Natural killer cell (primary cell): ENCODE data around the gene UIMC1. TPM values are rescaled to one million over a fixed set of nuclear protein-coding genes. Genes with fewer than 3 reads are reported as not detected.

Experiments used
- ATAC-seq, 3 donors: fragments of 150-1000 bp in 2 of 3; fragments of 200-7000 bp in 1 of 3; cut with Tn5 transposase; 1 replicate in 1 of 3; 2 replicates in 2 of 3; pipeline ENCODE4 v1.10.0; 2021; ENCODE audit warnings: mild to moderate bottlenecking in 2 of 3, moderate library complexity in 2 of 3
- DNase-seq, 2 donors: peaks; one replicate each; pipeline versions ENCODE4 v3.0.0 to v3.0.0-alpha.2; 2013 to 2021; ENCODE audit warnings: mixed read lengths in 1 of 2
- H3K27ac ChIP-seq: one replicate; pipeline ENCODE4 v1.5.1; 2013; ENCODE audit warnings: mild to moderate bottlenecking, low read length
- H3K27me3 ChIP-seq: one replicate; pipeline ENCODE4 v1.6.1; 2013; ENCODE audit warnings: low read length; ENCODE audit not compliant: control insufficient read depth, insufficient read depth
- H3K36me3 ChIP-seq: one replicate; pipeline ENCODE4 v1.6.1; 2013; ENCODE audit warnings: low read length; ENCODE audit not compliant: control insufficient read depth, insufficient read depth
- H3K4me1 ChIP-seq: one replicate; pipeline ENCODE4 v1.6.1; 2013; ENCODE audit warnings: low read length; ENCODE audit not compliant: control insufficient read depth, insufficient read depth
- H3K4me3 ChIP-seq: one replicate; pipeline ENCODE4 v1.5.1; 2013; ENCODE audit warnings: low read length
- H3K9me3 ChIP-seq: one replicate; pipeline ENCODE4 v1.6.1; 2013; ENCODE audit warnings: low read length; ENCODE audit not compliant: control insufficient read depth, insufficient read depth
- H3K27ac Mint-ChIP-seq, 2 donors: one replicate each; pipeline ENCODE4 v1.8.0; 2022; ENCODE audit warnings: mild to moderate bottlenecking in 2 of 2, mixed read lengths in 2 of 2, moderate library complexity in 1 of 2
- H3K27me3 Mint-ChIP-seq, 2 donors: one replicate each; pipeline ENCODE4 v1.8.0; 2022; ENCODE audit warnings: low read depth in 2 of 2, mixed read lengths in 2 of 2
- H3K36me3 Mint-ChIP-seq: one replicate; pipeline ENCODE4 v1.8.0; 2022; ENCODE audit warnings: mixed read lengths
- H3K4me1 Mint-ChIP-seq, 2 donors: one replicate each; pipeline ENCODE4 v1.8.0; 2022; ENCODE audit warnings: mixed read lengths in 2 of 2
- H3K4me3 Mint-ChIP-seq: one replicate; pipeline ENCODE4 v1.8.0; 2022; ENCODE audit warnings: mild to moderate bottlenecking, moderate library complexity, mixed read lengths
- H3K9me3 Mint-ChIP-seq, 2 donors: one replicate each; pipeline ENCODE4 v1.8.0; 2022; ENCODE audit warnings: mixed read lengths in 2 of 2
- CTCF ChIP-seq: fragments of 200-600 bp; IDR thresholded peaks from one replicate; pipeline ENCODE4 v1.8.0; 2022; ENCODE audit warnings: antibody characterized with exemption
- WGBS: methylation state at CpG from one replicate; pipeline ENCODE4 v1.1.7; 2013; ENCODE audit warnings: missing lambda C conversion rate; ENCODE audit not compliant: insufficient coverage; 5-methylcytosine and 5-hydroxymethylcytosine counted together
- intact Hi-C: fragments of 100-400 bp; cut with micrococcal nuclease; formaldehyde crosslinking; loops from one replicate; pipeline ENCODE4 v1.14.2; 2022
- total RNA-seq, 4 donors: library from RNA; stranded (reverse); fragments of 120-200 nt in 1 of 4; gene quantifications; one replicate each; pipeline versions ENCODE4 v1.2.3 to v1.2.4, GENCODE V29; 2013 to 2022

Gene UIMC1
- total RNA-seq, 3 donors from 2014 or later (not counting 1 experiment from before 2014, with no cell fraction given): 55.1 to 75.7 (median 57.3) TPM

GRCh38 chr5:176948458-176948857, 58.1 kb downstream of the UIMC1 start:
- Mint-ChIP-seq H3K36me3 (peaks cover 24% of the 10 kb centered on the region), H3K9me3 (no peaks in the 10 kb centered on the region), H3K27ac (no peak overlapping the region), H3K4me3 (no peak overlapping the region), H3K4me1 (no peaks in the 10 kb centered on the region), H3K27me3 (no peaks in the 10 kb centered on the region)
- WGBS: 100% methylated on average over 1 of the region's 1 CpG
- ATAC-seq (no peak), DNase-seq (no peak)
- TF ChIP-seq CTCF: no peak
- Histone ChIP-seq H3K9me3 (no peaks in the 10 kb centered on the region), H3K36me3 (peaks cover 62% of the 10 kb centered on the region), H3K27ac (no peak overlapping the region), H3K4me3 (no peak overlapping the region), H3K27me3 (no peaks in the 10 kb centered on the region), H3K4me1 (no peaks in the 10 kb centered on the region)
- intact Hi-C loops: no loop called here

GRCh38 chr5:176947847-176948246, 58.7 kb downstream of the UIMC1 start:
- H3K9me3 ChIP-seq: no peaks in the 10 kb centered on the region
- 77% methylated on average over 1 of the region's 2 CpGs for WGBS
- no peak for ATAC-seq
- no peak for DNase-seq
- no peak overlapping the region for H3K27ac Mint-ChIP-seq
- H3K4me1 ChIP-seq: no peaks in the 10 kb centered on the region
- no peaks in the 10 kb centered on the region for H3K27me3 ChIP-seq
- H3K36me3 ChIP-seq: peaks cover 65% of the 10 kb centered on the region
- no peak for TF ChIP-seq CTCF
- no peaks in the 10 kb centered on the region for H3K4me1 Mint-ChIP-seq
- no peak overlapping the region for H3K4me3 Mint-ChIP-seq
- no peaks in the 10 kb centered on the region for H3K27me3 Mint-ChIP-seq
- no peak overlapping the region for H3K27ac ChIP-seq
- no peak overlapping the region for H3K4me3 ChIP-seq
- H3K36me3 Mint-ChIP-seq: peaks cover 25% of the 10 kb centered on the region
- intact Hi-C loops: no loop called here
- H3K9me3 Mint-ChIP-seq: no peaks in the 10 kb centered on the region

GRCh38 chr5:176944268-176944667, 62.3 kb downstream of the UIMC1 start:
- H3K36me3 ChIP-seq: peaks cover 57% of the 10 kb centered on the region
- no peaks in the 10 kb centered on the region for H3K4me1 ChIP-seq
- Mint-ChIP-seq H3K27me3 (no peaks in the 10 kb centered on the region), H3K9me3 (no peaks in the 10 kb centered on the region), H3K4me1 (no peaks in the 10 kb centered on the region), H3K36me3 (peaks cover 18% of the 10 kb centered on the region), H3K4me3 (no peak overlapping the region), H3K27ac (no peak overlapping the region)
- no peaks in the 10 kb centered on the region for H3K9me3 ChIP-seq
- intact Hi-C loops: no loop called here
- DNase-seq (no peak), ATAC-seq (no peak)
- H3K4me3 ChIP-seq: no peak overlapping the region
- no peak for TF ChIP-seq CTCF
- 100% methylated on average over 1 of the region's 2 CpGs for WGBS
- H3K27ac ChIP-seq: no peak overlapping the region
- no peaks in the 10 kb centered on the region for H3K27me3 ChIP-seq

- Histone ChIP-seq H3K4me3 (no peak overlapping the region), H3K27ac (no peak overlapping the region), H3K36me3 (peaks cover 56% of the 10 kb centered on the region), H3K9me3 (no peaks in the 10 kb centered on the region), H3K27me3 (no peaks in the 10 kb centered on the region), H3K4me1 (no peaks in the 10 kb centered on the region)
- Mint-ChIP-seq H3K27me3 (no peaks in the 10 kb centered on the region), H3K36me3 (peaks cover 18% of the 10 kb centered on the region), H3K27ac (no peak overlapping the region), H3K4me3 (no peak overlapping the region), H3K4me1 (no peaks in the 10 kb centered on the region), H3K9me3 (no peaks in the 10 kb centered on the region)
- DNase-seq: no peak
- intact Hi-C loops: no loop called here
- no peak for TF ChIP-seq CTCF
- no peak for ATAC-seq
- WGBS: no CpG with 5 or more reads among the region's 1 CpG
Observed at GRCh38 chr5:176943816-176944215, 62.8 kb downstream of the UIMC1 start.
